Psoas muscle (tissue), 8 donors: ENCODE results near the gene OCA2. TPM values are rescaled to one million over a fixed set of nuclear protein-coding genes. Genes with fewer than 3 reads are reported as not detected.

ENCODE experiments used
- ATAC-seq, 4 donors: fragments of 200-7000 bp; cut with Tn5 transposase; one replicate each; pipeline ENCODE4 v1.9.1; 2020; ENCODE audit warnings: moderate library complexity in 3 of 4, mild to moderate bottlenecking in 2 of 4
- DNase-seq, 2 donors: peaks; one replicate each; pipeline ENCODE4 v3.0.0-alpha.2; 2020
- H3K27ac ChIP-seq: fragments of 200-600 bp; one replicate; pipeline ENCODE4 v1.8.0; 2022
- H3K27me3 ChIP-seq, 3 donors: fragments of 200-600 bp in 1 of 3; one replicate each; pipeline versions ENCODE4 v1.6.1 to v1.8.0; 2013 to 2022; ENCODE audit warnings: low read length in 2 of 3, mild to moderate bottlenecking in 2 of 3, moderate library complexity in 1 of 3; ENCODE audit not compliant: insufficient read depth in 3 of 3
- H3K36me3 ChIP-seq, 2 donors: fragments of 200-600 bp in 1 of 2; one replicate each; pipeline versions ENCODE4 v1.6.1 to v1.8.0; 2013 to 2022; ENCODE audit warnings: low read depth in 1 of 2, mild to moderate bottlenecking in 1 of 2, moderate library complexity in 1 of 2; ENCODE audit not compliant: insufficient read depth in 1 of 2
- H3K4me1 ChIP-seq: fragments of 200-600 bp; one replicate; pipeline ENCODE4 v1.8.0; 2022
- H3K4me3 ChIP-seq: fragments of 200-600 bp; one replicate; pipeline ENCODE4 v1.8.0; 2022; ENCODE audit warnings: mild to moderate bottlenecking
- H3K9me3 ChIP-seq: fragments of 200-600 bp; one replicate; pipeline ENCODE4 v1.8.0; 2022
- WGBS, 3 donors: extraction: QIAGEN DNeasy Blood & Tissue Kit; methylation state at CpG; one replicate each; pipeline versions ENCODE4 v1.1.6 to v1.1.7; 2013; 5-methylcytosine and 5-hydroxymethylcytosine counted together
- intact Hi-C, 2 donors: fragments of 100-400 bp; cut with DNase I; formaldehyde crosslinking; loops; one replicate each; pipeline versions ENCODE4 v1.11.0 to v1.14.2; 2022
- polyA plus RNA-seq, 3 donors: library from polyadenylated mRNA; stranded (reverse); fragments of 200-250 nt; gene quantifications; one replicate each; pipeline ENCODE4 v1.2.3, GENCODE V29; 2013
- total RNA-seq, 4 donors: library from RNA; stranded (reverse); fragmentation: NEBNext Ultra II Directional in 2 of 4; extraction: Animal tissue kit (Norgen Biotek cat#: 25700) in 2 of 4; gene quantifications; one replicate each; pipeline versions ENCODE4 v1.2.1 to v1.2.4, GENCODE V29; 2021 to 2023
- TF ChIP-seq, protein P1 (sequence below): fragments of 200-600 bp; IDR thresholded peaks from one replicate; pipeline ENCODE4 v1.8.0; 2022; ENCODE audit warnings: antibody characterized with exemption
- donor health status: healthy with polysubstance abuse.
- donor health status: DM: no; HTN: no; CAD: no; lungs with moderate emphysema.
- donor health status: Bipolar disorder and iron deficiency.
- donor health status: healthy.
- donor health status: DM: yes; HTN: yes; CAD: no.
- donor health status: DM: no; HTN: no; CAD: no.
- donor health status: DM: no; HTN: no; CAD: no.
- donor health status: DM: yes; HTN: yes; CAD: no.

The OCA2 gene
- total and polyA plus RNA-seq, 7 donors, result 0.03 to 0.52 (median 0.17) TPM; not detected in 2

DNA sequence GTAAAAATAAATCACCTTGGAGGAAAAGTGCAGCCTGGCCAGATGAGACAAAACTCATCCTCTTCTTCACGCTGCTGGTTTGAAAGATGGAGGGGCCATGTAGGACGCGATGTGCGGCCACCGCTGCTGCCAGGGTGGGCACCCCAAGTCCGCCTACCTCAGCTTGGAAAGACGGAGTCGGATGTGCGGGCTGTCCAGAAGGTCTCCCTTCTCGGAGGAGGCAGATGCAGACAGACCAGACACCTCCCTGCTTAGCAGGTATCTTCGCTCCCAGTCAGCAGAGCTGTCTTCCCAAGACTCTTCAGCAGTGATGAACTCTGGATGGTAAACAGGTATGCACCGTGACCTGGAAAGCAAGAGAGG lies 71.4 kb downstream of the OCA2 start:
- DNase-seq (no peak), ATAC-seq (no peak)
- H3K9me3 ChIP-seq, result no peaks in the 10 kb centered on the region
- no peaks in the 10 kb centered on the region for H3K27me3 ChIP-seq
- H3K36me3 ChIP-seq, result no peaks in the 10 kb centered on the region
- intact Hi-C loops, result no loop called here
- TF ChIP-seq, protein P1, sequence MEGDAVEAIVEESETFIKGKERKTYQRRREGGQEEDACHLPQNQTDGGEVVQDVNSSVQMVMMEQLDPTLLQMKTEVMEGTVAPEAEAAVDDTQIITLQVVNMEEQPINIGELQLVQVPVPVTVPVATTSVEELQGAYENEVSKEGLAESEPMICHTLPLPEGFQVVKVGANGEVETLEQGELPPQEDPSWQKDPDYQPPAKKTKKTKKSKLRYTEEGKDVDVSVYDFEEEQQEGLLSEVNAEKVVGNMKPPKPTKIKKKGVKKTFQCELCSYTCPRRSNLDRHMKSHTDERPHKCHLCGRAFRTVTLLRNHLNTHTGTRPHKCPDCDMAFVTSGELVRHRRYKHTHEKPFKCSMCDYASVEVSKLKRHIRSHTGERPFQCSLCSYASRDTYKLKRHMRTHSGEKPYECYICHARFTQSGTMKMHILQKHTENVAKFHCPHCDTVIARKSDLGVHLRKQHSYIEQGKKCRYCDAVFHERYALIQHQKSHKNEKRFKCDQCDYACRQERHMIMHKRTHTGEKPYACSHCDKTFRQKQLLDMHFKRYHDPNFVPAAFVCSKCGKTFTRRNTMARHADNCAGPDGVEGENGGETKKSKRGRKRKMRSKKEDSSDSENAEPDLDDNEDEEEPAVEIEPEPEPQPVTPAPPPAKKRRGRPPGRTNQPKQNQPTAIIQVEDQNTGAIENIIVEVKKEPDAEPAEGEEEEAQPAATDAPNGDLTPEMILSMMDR, result no peak
- no peak overlapping the region for H3K27ac ChIP-seq
- no peaks in the 10 kb centered on the region for H3K4me1 ChIP-seq
- no peak overlapping the region for H3K4me3 ChIP-seq
- WGBS, 3 donors, result 93 to 97% (median 95%) methylated on average over 12 of the region's 12 CpGs

DNA sequence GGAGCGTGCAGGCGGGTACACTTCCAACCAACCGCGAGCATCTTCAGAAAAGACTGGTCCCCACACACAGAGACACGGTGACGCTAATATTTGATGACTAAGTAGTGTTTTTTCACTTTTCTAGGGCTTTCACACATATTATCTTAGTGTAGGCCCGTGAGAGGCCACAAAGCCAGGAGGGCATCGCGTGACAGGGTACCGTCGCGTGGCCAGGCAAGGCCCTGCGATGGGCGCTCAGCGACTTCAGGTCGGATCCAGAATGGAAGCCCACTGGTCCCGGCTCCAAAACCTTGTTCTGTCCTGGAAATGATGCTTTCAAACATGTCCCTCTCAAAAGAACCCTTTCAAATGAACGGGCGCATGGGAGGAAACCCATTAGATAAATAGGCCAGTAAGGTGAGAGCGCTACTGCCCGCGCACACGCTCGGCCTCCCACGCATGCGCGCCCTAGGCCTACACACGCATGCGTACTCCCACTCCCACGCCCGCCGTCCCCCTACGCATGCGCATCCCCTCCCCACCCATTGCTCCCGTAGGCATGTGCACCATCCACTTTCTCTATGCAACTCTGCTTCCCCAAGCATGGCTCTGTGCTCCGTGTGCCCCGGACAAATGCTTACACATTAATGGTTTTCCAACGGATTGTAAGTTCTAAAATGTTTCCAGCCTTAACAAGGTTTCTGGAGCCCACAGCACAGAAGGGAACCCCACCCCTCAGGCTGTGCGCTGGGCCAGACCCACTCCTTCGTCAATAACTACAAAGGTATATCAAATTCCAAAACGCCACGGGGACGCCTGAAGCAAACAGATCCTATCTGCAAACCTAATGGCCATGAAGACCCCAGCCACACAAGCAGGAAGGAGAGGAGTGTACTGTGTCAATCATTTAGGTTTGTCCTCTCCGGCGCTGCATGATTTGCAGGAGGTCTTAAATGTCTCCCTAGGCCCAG lies 72.1 kb downstream of the OCA2 start:
- Histone ChIP-seq H3K4me3 (no peak overlapping the region), H3K27ac (no peak overlapping the region), H3K27me3 (no peaks in the 10 kb centered on the region), H3K4me1 (no peaks in the 10 kb centered on the region), H3K9me3 (no peaks in the 10 kb centered on the region), H3K36me3 (no peaks in the 10 kb centered on the region)
- ATAC-seq, result no peak
- intact Hi-C loops, result no loop called here
- DNase-seq, result no peak
- 89 to 94% (median 91%) methylated on average over 45 of the region's 45 CpGs for WGBS, 3 donors
- TF ChIP-seq, protein P1, result no peak

GRCh38 chr15:28026221-28026620 lies 72.9 kb downstream of the OCA2 start:
- 91 to 96% (median 92%) methylated on average over 9 of the region's 9 CpGs for WGBS, 3 donors
- Histone ChIP-seq H3K9me3 (no peaks in the 10 kb centered on the region), H3K4me3 (no peak overlapping the region), H3K4me1 (no peaks in the 10 kb centered on the region), H3K36me3 (no peaks in the 10 kb centered on the region), H3K27me3 (no peaks in the 10 kb centered on the region), H3K27ac (no peak overlapping the region)
- intact Hi-C loops, result no loop called here
- DNase-seq (no peak), ATAC-seq (no peak)
- TF ChIP-seq, protein P1, result no peak

- Histone ChIP-seq H3K36me3 (no peaks in the 10 kb centered on the region), H3K27ac (no peak overlapping the region), H3K9me3 (no peaks in the 10 kb centered on the region), H3K4me1 (no peaks in the 10 kb centered on the region), H3K4me3 (no peak overlapping the region), H3K27me3 (no peaks in the 10 kb centered on the region)
- TF ChIP-seq, protein P1, result no peak
- intact Hi-C loops, result no loop called here
- ATAC-seq (no peak), DNase-seq (no peak)
- 88 to 92% (median 90%) methylated on average over 7 of the region's 7 CpGs for WGBS, 3 donors
These were observed 73.7 kb downstream of the OCA2 start for GRCh38 chr15:28025413-28025812.
